Transverse colon (tissue), 4 donors: ENCODE data around the gene DCANP1. TPM values are rescaled to one million over a fixed set of nuclear protein-coding genes. Genes with fewer than 3 reads are reported as not detected.

Experiments used
- DNase-seq: peaks from one replicate; pipeline ENCODE4 v3.0.0-alpha.2; 2019
- H3K27ac ChIP-seq, 4 donors: fragments of 200-600 bp; sonication (generic); 2 replicates each; pipeline ENCODE4 v1.5.1; 2016 to 2018; ENCODE audit warnings: inconsistent platforms in 4 of 4
- H3K27me3 ChIP-seq: fragments of 200-600 bp; sonication (generic); 2 replicates; pipeline ENCODE4 v1.5.1; 2017; ENCODE audit warnings: inconsistent platforms
- H3K36me3 ChIP-seq, 4 donors: fragments of 200-600 bp; sonication (generic); 2 replicates each; pipeline ENCODE4 v1.5.1; 2017 to 2019; ENCODE audit warnings: inconsistent platforms in 4 of 4
- H3K4me1 ChIP-seq, 4 donors: fragments of 200-600 bp; sonication (generic); 2 replicates each; pipeline ENCODE4 v1.5.1; 2017 to 2020; ENCODE audit warnings: inconsistent platforms in 4 of 4
- H3K4me3 ChIP-seq, 4 donors: fragments of 200-600 bp; sonication (generic); 1 replicate in 1 of 4; 2 replicates in 3 of 4; pipeline versions ENCODE4 v1.5.1 to v1.6.1; 2017 to 2019; ENCODE audit warnings: inconsistent platforms in 4 of 4
- H3K9me3 ChIP-seq, 2 donors: fragments of 200-600 bp; sonication (generic); 2 replicates each; pipeline ENCODE4 v1.5.1; 2017 to 2019; ENCODE audit warnings: inconsistent platforms in 2 of 2
- CTCF ChIP-seq, 5 experiments: fragments of 200-600 bp in 3 of 5; fragments of 450-650 bp in 2 of 5; sonication (generic) in 3 of 5; IDR thresholded peaks; 1 replicate in 2 of 5; 2 replicates in 3 of 5; pipeline ENCODE4 v1.5.1; 2016 to 2017; ENCODE audit warnings: antibody characterized with exemption in 5 of 5, inconsistent platforms in 3 of 5, mild to moderate bottlenecking in 2 of 5, moderate library complexity in 1 of 5
- EP300 ChIP-seq: sonication (generic); formaldehyde crosslinking; IDR thresholded peaks from one replicate; pipeline ENCODE4 v1.6.1; 2017; ENCODE audit warnings: antibody characterized with exemption, low read depth
- POLR2A ChIP-seq: fragments of 450-650 bp; IDR thresholded peaks from one replicate; pipeline ENCODE4 v1.6.1; 2016; ENCODE audit warnings: antibody characterized with exemption, mild to moderate bottlenecking, moderate library complexity
- POLR2AphosphoS5 ChIP-seq, 3 donors: sonication (generic); formaldehyde crosslinking; IDR thresholded peaks; one replicate each; pipeline ENCODE4 v1.6.1; 2016; ENCODE audit warnings: antibody characterized with exemption in 3 of 3
- WGBS, 2 donors: methylation state at CpG; one replicate each; pipeline ENCODE4 v1.1.5; 2018; ENCODE audit warnings: low coverage in 1 of 2; 5-methylcytosine and 5-hydroxymethylcytosine counted together
- in situ Hi-C, 4 donors: fragments of 200-750 bp; cut with MboI; loops; one replicate each; pipeline versions ENCODE4 v1.15.0 to v1.15.1; 2017; ENCODE audit warnings: low sequenced_read_pairs in 3 of 4, low pct_ligation_motif_present in 1 of 4, low pct_unique_long_range_greater_than_20kb in 1 of 4
- intact Hi-C: fragments of 100-400 bp; cut with DNase I; formaldehyde crosslinking; loops from one replicate; pipeline ENCODE4 v1.15.1; 2023; ENCODE audit warnings: low total_unique reads
- total RNA-seq, 4 donors: library from RNA; depleted of rRNA; stranded (reverse); fragments of >200 nt; gene quantifications; one replicate each; pipeline ENCODE4 v1.1.0, GENCODE V29; 2016

Gene DCANP1
- total RNA-seq, 4 donors from 2014 or later, result 0.95 TPM; not detected in 3

- TF ChIP-seq EP300 (no peak), CTCF (IDR thresholded peaks at IDR 0.05) (no peak), POLR2AphosphoS5 (IDR thresholded peaks at IDR 0.05) (no peak), POLR2A (no peak)
- Histone ChIP-seq H3K27ac (no peak overlapping the region), H3K4me3 (no peak overlapping the region), H3K9me3 (no peaks in the 10 kb centered on the region), H3K4me1 (peaks cover 0 to 10% (median 5%) of the 10 kb centered on the region in 4 donors), H3K36me3 (no peaks in the 10 kb centered on the region), H3K27me3 (no peaks in the 10 kb centered on the region)
- intact Hi-C loops, result no loop called here
- in situ Hi-C loops, result loop anchor here in 2 of 4 donors (25.0 kb wide), 1 partner anchor 382 kb away; the partner anchor contains the start of gene SLC25A48 (in 2 of the 2)
- no peak for DNase-seq
- 100% methylated on average over 3 of the region's 3 CpGs; no CpG with 5 or more reads in 1 of the 2 donors for WGBS, 2 donors
Observed at GRCh38 chr5:135454946-135455345, 7.8 kb upstream of the DCANP1 start.

GRCh38 chr5:135453613-135454012 lies 6.5 kb upstream of the DCANP1 start:
- Histone ChIP-seq H3K4me1 (peaks cover 0 to 1% (median under 1%) of the 10 kb centered on the region in 4 donors), H3K4me3 (no peak overlapping the region), H3K27ac (no peak overlapping the region), H3K27me3 (no peaks in the 10 kb centered on the region), H3K9me3 (no peaks in the 10 kb centered on the region), H3K36me3 (no peaks in the 10 kb centered on the region)
- in situ Hi-C loops (loop anchor here in 2 of 4 donors (25.0 kb wide), 1 partner anchor 384 kb away; the partner anchor contains the start of gene SLC25A48 (in 2 of the 2)), intact Hi-C loops (no loop called here)
- no peak for DNase-seq
- TF ChIP-seq EP300 (no peak), CTCF (IDR thresholded peaks at IDR 0.05) (no peak), POLR2A (no peak), POLR2AphosphoS5 (IDR thresholded peaks at IDR 0.05) (no peak)
- 80 to 83% methylated on average over 4 of the region's 4 CpGs for WGBS, 2 donors

- WGBS, 2 donors, result 69 to 83% methylated on average over 1 to 10 of the region's 10 CpGs
- no peak for TF ChIP-seq POLR2AphosphoS5 (IDR thresholded peaks at IDR 0.05)
- TF ChIP-seq POLR2A, result no peak
- TF ChIP-seq CTCF (IDR thresholded peaks at IDR 0.05), result no peak
- TF ChIP-seq EP300, result no peak
- in situ Hi-C loops, result loop anchor here in 2 of 4 donors (25.0 kb wide), 1 partner anchor 385 kb away; the partner anchor contains the start of gene SLC25A48 (in 2 of the 2)
- intact Hi-C loops, result no loop called here
- no peaks in the 10 kb centered on the region for H3K27me3 ChIP-seq
- H3K9me3 ChIP-seq, result no peaks in the 10 kb centered on the region
- H3K27ac ChIP-seq, result no peak within 1 kb of the TSS
- DNase-seq, result no peak
- H3K4me1 ChIP-seq, result no peaks in the 10 kb centered on the region
- H3K36me3 ChIP-seq, result no peaks in the 10 kb centered on the region
- H3K4me3 ChIP-seq, result no peak within 1 kb of the TSS
Observed at GRCh38 chr5:135452321-135453030, 5.3 kb upstream of the DCANP1 start, which contains the start of gene TIFAB. Gene TIFAB (minus strand): TSS chr5:135452351. CDS start chr5:135449939, 2,412 bp downstream.

- DNase-seq, result no peak
- in situ Hi-C loops, result loop anchor here in 2 of 4 donors (25.0 kb wide), 1 partner anchor 386 kb away; the partner anchor contains the start of gene SLC25A48 (in 2 of the 2)
Observed at GRCh38 chr5:135451581-135452320, 4.6 kb upstream of the DCANP1 start.

More at GRCh38 chr5:135451581-135452320, 4.6 kb upstream of the DCANP1 start:
- H3K27me3 ChIP-seq, result no peaks in the 10 kb centered on the region
- no peaks in the 10 kb centered on the region for H3K9me3 ChIP-seq
- no peak overlapping the region for H3K27ac ChIP-seq
- H3K4me1 ChIP-seq, result no peaks in the 10 kb centered on the region
- TF ChIP-seq POLR2AphosphoS5 (IDR thresholded peaks at IDR 0.05) (no peak), CTCF (IDR thresholded peaks at IDR 0.05) (no peak), EP300 (no peak), POLR2A (no peak)
- 83% methylated on average over 17 of the region's 17 CpGs; no CpG with 5 or more reads in 1 of the 2 donors for WGBS, 2 donors
- intact Hi-C loops, result no loop called here
- no peak overlapping the region for H3K4me3 ChIP-seq
- H3K36me3 ChIP-seq, result no peaks in the 10 kb centered on the region
